GM18951 (cell line): ENCODE results near the gene ACOXL.

Experiments used
- POLR2A ChIP-seq: IDR thresholded peaks from 4 replicates; pipeline ENCODE4 v1.6.1; 2011; ENCODE audit warnings: mild to moderate bottlenecking; ENCODE audit not compliant: insufficient read length, insufficient read depth; ENCODE audit errors: extremely low read depth
- in situ Hi-C: fragments of 300-500 bp; cut with MboI; formaldehyde crosslinking; loops from one replicate; pipeline ENCODE4 v1.12.0; 2022; ENCODE audit warnings: low sequenced_read_pairs, mixed read lengths, inconsistent platforms; ENCODE audit not compliant: unreplicated experiment

Gene ACOXL

DNA sequence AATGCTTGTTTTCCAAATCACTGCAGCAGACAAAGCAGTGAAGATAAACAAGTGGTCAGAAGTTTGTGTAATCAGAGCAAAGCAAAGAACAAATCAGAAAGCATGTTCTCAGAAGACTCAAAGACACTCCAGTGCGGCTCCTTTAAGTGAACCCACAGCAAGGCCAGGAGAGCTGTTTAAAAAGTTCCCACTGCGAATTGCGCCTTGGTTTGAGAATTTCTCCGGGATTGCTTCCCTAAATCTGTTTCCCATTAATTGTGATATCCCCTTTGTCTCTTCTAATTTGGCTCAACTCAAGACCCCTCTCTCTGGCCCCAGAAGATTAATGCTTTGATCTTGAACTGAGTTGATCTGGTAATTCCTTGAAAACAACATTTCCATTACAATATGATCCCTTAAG, 265.9 kb downstream of the ACOXL start:
- no peak for TF ChIP-seq POLR2A

DNA sequence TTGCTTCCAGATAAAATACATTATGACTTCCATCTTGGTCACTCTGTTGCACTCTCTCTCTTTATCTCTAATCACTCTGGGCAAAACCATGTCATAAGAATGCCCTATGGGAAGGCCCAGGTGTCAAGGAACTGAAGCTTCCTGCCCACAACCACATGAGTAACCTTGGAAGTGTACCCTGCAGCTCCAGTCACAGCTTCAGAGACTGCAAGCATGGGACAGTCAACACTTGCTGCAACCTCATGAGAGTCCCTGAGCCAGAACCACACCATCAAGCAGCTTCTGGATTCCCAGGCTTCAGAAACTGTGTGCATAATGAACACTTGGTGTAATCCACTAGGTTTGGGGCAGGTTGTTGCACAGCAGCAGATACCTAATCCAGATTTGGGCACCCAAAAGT, 267.3 kb downstream of the ACOXL start:
- no peak for TF ChIP-seq POLR2A
- in situ Hi-C loops: no loop called here

More for the DNA sequence above, 265.9 kb downstream of the ACOXL start:
- in situ Hi-C loops: no loop called here

DNA sequence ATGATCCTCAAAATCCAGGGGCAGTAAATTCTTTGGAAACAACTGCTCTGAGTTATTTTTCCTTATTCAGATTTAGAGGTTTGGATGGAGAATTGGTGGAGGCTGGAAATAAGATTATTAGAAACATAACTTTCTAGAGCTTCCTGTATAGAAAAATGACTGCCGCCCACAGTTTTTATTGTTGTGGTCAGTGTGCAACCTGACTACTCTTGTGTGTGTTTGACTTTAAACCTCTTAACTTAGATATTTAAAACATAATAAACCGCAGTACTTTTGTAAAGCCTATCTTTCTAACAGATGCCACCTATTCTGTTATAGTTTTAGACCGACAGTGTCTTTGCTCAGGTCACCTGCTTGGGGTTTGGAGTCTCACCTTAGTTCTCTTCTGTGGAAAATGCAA, 272.9 kb downstream of the ACOXL start:
- no peak for TF ChIP-seq POLR2A
- in situ Hi-C loops: no loop called here

DNA sequence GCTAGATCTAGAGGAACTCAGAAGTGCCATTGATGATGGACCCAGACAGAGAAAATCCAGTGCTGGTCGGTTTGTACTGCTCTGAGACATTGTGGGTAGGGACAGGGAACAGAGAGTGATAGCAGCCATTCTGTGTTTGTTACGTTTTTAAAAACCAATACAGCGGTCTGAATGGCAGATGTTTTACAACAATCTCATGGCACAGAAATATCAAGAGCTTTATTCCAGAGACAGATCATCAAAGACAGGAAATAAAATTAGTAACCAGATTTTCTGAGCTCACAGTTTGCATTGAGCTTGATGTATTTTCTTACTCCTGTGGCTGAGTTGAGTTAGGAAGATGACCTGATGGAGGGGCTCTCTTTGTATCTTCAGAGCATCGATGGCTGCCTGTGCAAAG, 273.4 kb downstream of the ACOXL start:
- no peak for TF ChIP-seq POLR2A
- in situ Hi-C loops: no loop called here

DNA sequence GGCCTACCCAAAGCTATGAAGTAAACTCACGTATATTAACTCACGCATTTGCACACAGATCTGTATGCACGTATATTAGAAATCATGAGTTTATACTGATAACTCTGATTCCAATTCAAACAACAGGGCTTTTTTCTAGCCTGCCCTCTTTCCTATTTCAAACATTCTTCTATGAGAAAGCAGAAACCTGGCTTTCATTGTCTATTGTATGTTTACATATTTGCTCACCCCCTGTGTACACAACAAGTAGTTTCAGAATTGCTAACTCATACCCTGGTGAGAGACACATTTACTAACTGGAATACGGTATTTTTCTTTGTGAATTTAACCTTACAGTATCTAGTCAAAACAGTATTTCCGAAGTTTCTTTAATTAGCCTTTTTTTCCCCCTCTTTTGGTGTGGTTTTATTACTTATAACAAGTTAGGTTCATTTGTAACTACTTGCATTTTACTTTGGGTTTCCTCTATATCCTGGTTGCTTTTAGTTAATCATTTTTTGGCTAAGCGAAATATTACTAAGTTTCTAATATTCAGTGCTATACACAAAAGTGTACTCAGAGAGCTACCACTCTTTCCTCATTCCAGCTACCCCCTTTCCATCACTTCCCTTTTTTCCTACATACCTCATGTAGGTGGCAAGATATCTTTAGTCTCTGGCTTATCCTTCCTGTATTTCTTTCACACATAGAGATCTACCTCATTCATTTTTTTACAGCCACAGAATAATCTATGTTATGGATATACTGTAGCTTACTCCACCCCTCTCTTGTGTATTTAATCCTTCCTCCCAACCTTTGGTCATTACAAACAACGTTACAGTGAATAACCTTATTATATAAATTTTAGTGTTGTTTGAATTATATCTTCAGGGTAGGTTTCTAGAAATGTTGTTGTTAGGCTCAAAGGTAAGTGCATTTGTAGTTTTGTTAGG, 275.6 kb downstream of the ACOXL start:
- in situ Hi-C loops: no loop called here
- TF ChIP-seq POLR2A: no peak

DNA sequence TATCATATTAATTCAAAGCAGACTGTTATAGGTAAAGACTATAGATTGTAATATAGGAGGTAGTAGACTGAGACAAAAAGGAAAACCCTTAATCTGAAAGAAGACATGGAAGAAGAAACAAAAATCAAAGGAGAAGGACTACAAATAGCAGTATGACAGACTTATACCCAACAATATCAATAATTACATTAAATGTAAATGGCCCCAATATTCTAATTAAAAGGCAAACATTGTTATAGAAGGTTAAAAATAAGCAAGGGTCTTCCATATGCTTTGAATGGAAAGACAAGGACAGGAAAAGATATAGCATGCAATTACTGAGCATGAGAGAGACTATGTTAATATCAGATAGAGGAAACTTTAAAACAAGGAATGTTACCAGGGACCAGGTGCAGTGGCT, 278.8 kb downstream of the ACOXL start:
- no peak for TF ChIP-seq POLR2A
- in situ Hi-C loops: no loop called here

DNA sequence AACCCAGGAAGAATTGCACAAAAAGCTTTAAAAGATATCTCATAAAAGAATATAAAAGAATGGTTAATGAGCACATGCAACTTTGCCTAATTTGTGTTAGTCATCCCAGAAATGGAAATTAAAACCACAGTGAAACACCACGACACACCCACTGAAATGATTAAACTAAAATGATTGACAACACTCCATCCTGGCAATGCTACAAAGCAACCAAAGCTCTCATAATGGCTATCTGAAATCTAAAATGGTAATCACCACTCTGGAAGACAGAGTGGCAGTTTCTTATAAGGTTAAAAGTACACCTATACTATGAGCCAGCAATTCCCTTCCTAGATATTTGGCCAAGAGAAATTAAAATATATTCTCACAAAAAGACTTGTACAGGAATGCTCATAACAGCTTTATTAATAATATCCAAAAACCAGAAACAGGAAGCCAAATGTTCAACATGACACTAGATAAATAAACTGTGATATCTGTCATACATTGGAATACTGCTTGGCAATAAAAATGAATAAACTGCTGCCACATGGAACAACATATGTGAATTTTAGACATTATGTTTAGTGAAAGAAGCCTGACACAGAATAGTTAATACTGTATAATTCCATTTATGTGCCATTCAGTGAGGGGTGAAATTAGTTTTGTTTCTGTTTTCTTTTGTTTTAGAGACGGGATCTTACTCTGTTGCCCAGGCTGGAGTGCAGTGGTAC, 283.1 kb downstream of the ACOXL start:
- no peak for TF ChIP-seq POLR2A
- in situ Hi-C loops: no loop called here

DNA sequence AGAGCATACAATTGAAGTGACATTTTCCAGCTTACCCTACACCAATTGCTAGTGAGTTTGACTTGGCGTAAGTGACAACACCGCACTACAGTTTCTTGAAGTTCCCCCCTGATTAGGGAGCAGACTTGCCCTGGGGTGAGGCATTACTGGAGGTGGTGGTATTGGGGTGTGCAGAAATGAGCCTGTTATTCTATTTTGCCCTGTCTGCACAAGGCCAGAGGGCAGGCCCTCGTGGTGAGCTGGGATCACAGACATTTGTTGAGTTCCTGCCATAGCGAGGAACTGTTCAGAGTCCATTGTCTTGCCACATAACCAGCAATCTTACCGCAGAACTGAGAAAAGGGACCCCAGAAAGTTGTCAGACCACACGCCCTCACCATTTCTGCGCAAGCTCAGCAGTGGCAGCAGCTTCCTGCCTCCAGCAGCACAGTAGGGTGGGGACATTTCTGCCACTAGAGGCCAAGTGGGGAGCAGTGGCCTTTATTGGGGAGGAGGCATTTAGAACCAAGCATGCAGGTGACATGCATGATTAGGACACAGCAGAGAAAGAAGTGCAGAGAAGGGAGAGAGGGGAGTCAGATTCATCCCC, 284.8 kb downstream of the ACOXL start:
- TF ChIP-seq POLR2A: no peak
- in situ Hi-C loops: no loop called here

DNA sequence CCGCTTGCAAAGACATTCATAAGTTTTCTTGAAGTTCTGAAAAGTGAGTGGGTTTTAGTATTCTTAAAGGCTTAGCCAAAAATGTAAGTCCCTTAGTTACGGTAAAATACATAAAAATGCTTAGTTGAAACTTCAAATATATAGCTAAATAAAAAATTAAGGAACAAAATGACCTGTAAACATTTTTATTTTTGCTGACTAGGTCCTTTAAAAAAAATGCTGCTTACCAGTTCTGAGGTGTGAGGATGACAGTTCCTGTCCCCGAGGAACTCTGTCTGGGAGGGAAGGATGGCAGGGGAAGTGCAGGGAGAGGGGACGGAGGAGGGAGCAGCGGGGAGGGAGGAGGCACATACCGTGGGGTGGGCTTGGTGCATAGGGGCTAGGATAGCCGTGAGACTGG, 285.5 kb downstream of the ACOXL start:
- in situ Hi-C loops: no loop called here
- no peak for TF ChIP-seq POLR2A

DNA sequence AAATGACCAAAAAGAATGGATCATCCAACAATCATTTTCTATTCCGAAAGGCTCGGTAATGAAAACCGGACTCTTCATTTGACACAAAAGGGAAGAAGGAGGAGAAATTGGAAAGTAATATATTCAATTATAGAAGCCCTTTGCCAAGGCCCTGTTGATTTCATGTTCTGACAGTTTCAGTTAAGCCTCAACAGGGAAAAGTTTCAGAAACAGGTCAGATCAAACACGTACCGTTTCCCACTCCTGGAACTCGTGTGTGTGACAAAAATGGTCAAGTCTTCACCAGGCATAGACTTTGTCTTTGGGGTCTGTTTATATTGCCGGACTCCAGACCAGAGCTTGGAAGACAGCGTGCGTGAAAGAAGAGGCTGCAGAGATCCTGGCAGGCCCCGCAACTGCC, 287.0 kb downstream of the ACOXL start:
- no peak for TF ChIP-seq POLR2A

DNA sequence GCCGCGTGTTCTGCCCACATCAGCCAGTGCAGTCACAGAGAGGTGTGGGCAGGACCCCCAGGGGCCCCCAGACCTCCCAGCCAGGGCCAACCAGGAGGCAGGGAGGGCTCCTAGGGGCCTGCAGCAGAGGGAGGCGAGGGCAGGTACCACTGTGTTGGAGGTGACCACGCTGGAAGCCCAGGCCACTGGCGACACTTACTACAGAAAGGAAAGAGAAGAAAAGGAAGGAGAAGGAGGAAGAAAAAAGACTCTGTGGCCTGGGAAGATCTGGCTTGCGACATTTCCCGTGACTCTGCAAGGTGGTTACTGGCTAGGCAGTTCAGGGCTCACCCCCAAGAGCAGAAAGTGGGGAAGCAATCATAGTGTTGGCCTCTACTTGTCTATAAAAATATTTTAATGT, 290.3 kb downstream of the ACOXL start:
- in situ Hi-C loops: no loop called here
- TF ChIP-seq POLR2A: no peak

More for the DNA sequence above, 287.0 kb downstream of the ACOXL start:
- in situ Hi-C loops: no loop called here

DNA sequence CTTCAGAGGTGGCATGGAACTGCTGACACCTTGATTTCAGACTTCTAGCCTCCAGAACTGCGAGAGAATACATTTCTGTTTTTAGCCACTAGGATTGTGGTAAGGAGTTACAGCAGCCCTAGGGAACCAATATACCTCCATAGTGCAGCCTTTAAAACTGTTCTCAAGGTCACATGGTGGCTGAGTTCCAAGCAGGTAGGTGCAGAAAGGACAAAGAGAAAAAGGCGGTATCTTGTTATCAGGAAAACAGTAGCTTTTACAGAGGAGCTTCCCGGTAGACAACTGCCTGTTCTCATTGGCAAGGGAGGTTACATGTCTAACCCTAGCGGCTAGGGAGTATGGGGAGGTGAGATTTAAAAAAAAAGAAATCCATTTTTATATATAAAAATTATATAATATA, 292.1 kb downstream of the ACOXL start:
- no peak for TF ChIP-seq POLR2A
- in situ Hi-C loops: no loop called here

DNA sequence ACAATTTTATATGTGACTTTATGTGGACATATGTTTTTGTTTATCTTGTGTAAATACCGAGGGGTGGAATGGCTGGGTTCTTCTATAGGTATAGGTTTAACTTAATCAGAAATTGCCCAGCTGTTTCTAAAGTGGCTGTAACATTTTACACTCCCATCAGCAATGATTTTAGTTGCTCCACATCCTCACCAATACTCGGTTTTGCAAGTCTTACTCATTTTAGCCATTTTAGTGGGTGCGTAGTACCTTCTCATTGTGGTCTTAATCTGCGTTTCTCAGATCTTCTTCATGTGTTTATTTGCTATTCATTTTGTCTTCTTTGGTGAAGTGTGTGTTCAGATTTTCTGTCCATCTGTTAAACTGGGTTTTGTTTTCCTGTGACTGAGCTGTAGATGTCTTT, 292.9 kb downstream of the ACOXL start:
- in situ Hi-C loops: no loop called here
- no peak for TF ChIP-seq POLR2A
